Measurements from ENCODE around the gene BMP8A.
"Not testable (repeated sequence)": the region's sequence is repeated elsewhere in the genome, so short reads cannot be mapped to it uniquely, and the experiment has no call there.

DNA sequence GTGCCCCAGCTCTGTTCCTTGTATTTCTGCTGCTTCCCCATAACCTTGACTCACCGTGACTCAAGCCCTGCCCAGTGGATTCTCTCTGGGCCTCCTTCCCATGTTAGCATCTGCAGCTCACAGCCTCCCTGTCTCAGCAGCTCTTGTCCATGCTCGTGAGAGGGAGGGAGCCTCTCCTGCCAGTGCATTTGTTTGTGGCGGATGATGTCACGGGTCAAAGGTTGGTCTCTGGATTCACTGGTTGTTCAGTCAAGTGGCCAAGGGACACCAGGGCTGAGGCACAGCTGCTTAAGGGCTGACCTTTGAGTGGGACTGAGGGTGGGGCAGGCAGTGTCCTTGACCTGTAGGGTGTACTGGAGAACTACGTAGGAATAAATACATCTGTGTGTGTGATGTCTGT is 27.9 kb downstream of the BMP8A start:
- TF ChIP-seq, protein P1, sequence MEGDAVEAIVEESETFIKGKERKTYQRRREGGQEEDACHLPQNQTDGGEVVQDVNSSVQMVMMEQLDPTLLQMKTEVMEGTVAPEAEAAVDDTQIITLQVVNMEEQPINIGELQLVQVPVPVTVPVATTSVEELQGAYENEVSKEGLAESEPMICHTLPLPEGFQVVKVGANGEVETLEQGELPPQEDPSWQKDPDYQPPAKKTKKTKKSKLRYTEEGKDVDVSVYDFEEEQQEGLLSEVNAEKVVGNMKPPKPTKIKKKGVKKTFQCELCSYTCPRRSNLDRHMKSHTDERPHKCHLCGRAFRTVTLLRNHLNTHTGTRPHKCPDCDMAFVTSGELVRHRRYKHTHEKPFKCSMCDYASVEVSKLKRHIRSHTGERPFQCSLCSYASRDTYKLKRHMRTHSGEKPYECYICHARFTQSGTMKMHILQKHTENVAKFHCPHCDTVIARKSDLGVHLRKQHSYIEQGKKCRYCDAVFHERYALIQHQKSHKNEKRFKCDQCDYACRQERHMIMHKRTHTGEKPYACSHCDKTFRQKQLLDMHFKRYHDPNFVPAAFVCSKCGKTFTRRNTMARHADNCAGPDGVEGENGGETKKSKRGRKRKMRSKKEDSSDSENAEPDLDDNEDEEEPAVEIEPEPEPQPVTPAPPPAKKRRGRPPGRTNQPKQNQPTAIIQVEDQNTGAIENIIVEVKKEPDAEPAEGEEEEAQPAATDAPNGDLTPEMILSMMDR (IDR thresholded peaks at IDR 0.05), result not testable (repeated sequence)
- TF ChIP-seq POLR2A (IDR thresholded peaks at IDR 0.05), result not testable (repeated sequence)

All from Peyer's patch (tissue), 4 donors.